Esophagus (tissue), 2 donors: ENCODE results near the gene MEGF9. TPM values are rescaled to one million over a fixed set of nuclear protein-coding genes. Genes with fewer than 3 reads are reported as not detected.

Experiments
- H3K27ac ChIP-seq, 2 donors: one replicate each; pipeline ENCODE4 v1.5.1; 2013; ENCODE audit warnings: low read depth in 2 of 2, mild to moderate bottlenecking in 2 of 2, inconsistent platforms in 1 of 2, low read length in 1 of 2, moderate library complexity in 1 of 2
- H3K27me3 ChIP-seq, 2 donors: one replicate each; pipeline ENCODE4 v1.6.1; 2013; ENCODE audit warnings: low read length in 2 of 2, control low read depth in 1 of 2, mild to moderate bottlenecking in 1 of 2; ENCODE audit not compliant: insufficient read depth in 2 of 2, control insufficient read depth in 1 of 2
- H3K36me3 ChIP-seq, 2 donors: one replicate each; pipeline ENCODE4 v1.6.1; 2013; ENCODE audit warnings: low read length in 1 of 2; ENCODE audit not compliant: control insufficient read depth in 2 of 2, insufficient read depth in 2 of 2
- H3K4me1 ChIP-seq, 2 donors: one replicate each; pipeline ENCODE4 v1.6.1; 2013; ENCODE audit warnings: low read length in 1 of 2; ENCODE audit not compliant: control insufficient read depth in 2 of 2, insufficient read depth in 2 of 2
- H3K4me3 ChIP-seq, 2 donors: one replicate each; pipeline ENCODE4 v1.5.1; 2013; ENCODE audit warnings: low read length in 2 of 2, mild to moderate bottlenecking in 2 of 2, low read depth in 1 of 2, moderate library complexity in 1 of 2
- H3K9me3 ChIP-seq, 2 donors: one replicate each; pipeline ENCODE4 v1.6.1; 2013; ENCODE audit warnings: mild to moderate bottlenecking in 2 of 2, low read depth in 1 of 2, low read length in 1 of 2, moderate library complexity in 1 of 2; ENCODE audit not compliant: control insufficient read depth in 2 of 2, insufficient read depth in 1 of 2
- WGBS, 2 donors: extraction: QIAGEN DNeasy Blood & Tissue Kit; methylation state at CpG; one replicate each; pipeline ENCODE4 v1.1.7; 2013; 5-methylcytosine and 5-hydroxymethylcytosine counted together
- polyA plus RNA-seq, 2 donors: library from polyadenylated mRNA; stranded (reverse); fragments of 200-250 nt; gene quantifications; one replicate each; pipeline ENCODE4 v1.2.3, GENCODE V29; 2013
- donor health status: healthy with polysubstance abuse.
- donor health status: Bipolar disorder and iron deficiency.

MEGF9 gene
- 1 to 10 TPM; 7.3 to 8.0 TPM for polyA plus RNA-seq

GRCh38 chr9:120714088-120714845 is at the start of gene MEGF9:
Gene MEGF9 (minus strand): TSS chr9:120714470. CDS start chr9:120714358, 112 bp downstream.
- H3K36me3 ChIP-seq = no peaks in the 10 kb centered on the region
- H3K4me1 ChIP-seq = peaks cover 0 to 7% of the 10 kb centered on the region in 2 donors
- WGBS, 2 donors = 0% methylated on average over 77 to 102 of the region's 102 CpGs
- H3K27ac ChIP-seq = peak within 1 kb of the TSS; percentile 95 to 96
- H3K27me3 ChIP-seq = no peaks in the 10 kb centered on the region
- peak within 1 kb of the TSS; percentile 63 to 88 for H3K4me3 ChIP-seq
- H3K9me3 ChIP-seq = no peaks in the 10 kb centered on the region

DNA sequence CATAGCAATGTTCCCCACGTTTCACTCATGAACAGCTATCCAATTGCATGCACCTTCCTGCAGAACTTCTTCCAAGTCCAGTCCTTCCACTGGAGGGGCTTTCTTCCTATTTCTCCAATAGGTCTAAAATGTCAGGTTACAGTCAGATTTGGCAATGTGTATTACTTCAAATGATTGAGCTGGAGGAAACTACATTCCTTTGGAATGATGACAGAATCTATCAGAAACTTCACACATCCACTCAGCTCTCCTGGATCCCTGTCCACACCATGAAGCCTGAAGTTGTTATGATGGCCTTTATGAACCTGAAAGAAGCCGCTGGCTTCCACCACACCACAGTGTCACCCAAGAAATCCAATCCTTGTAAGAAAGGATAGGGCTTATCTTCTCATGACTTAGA is 46.7 kb upstream of the MEGF9 start:
- Histone ChIP-seq H3K4me1 (peaks cover 0 to 3% of the 10 kb centered on the region in 2 donors), H3K4me3 (no peak overlapping the region), H3K27me3 (no peaks in the 10 kb centered on the region), H3K36me3 (peaks cover 6 to 10% of the 10 kb centered on the region in 2 donors), H3K27ac (no peak overlapping the region), H3K9me3 (no peaks in the 10 kb centered on the region)
- WGBS, 2 donors = 70 to 75% methylated on average over 2 of the region's 2 CpGs

DNA sequence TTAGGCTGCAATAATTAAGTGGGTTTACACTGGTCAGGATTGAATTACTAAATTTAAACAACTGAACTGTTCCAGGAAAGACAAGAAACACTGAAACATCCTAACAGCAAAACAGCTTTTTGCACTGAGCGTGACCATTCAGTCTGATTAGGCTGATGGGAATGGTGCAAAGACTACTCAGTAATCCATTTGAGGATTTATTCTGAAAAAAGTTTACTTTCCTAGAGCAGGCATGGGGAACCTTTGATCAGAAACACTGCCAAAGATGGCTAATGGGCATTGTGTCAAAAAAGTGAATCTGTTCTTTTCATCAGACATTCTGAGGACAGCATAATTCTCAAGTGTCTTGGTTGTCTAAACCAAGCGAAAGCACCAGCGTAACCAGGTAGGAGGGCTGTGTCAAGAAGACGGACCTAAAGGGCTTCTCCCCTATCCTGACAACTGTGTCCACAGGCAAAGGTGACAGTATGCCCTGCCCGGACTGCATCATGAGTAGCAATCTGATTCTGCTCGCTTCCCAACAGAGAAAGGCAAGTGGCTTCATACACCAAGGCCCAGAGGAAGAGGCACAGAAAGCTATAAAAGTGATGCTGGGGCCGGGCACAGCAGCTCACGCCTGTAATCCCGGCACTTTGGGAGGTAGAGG is 45.6 kb upstream of the MEGF9 start:
- Histone ChIP-seq H3K27me3 (no peaks in the 10 kb centered on the region), H3K36me3 (peaks cover 4 to 8% of the 10 kb centered on the region in 2 donors), H3K9me3 (no peaks in the 10 kb centered on the region), H3K4me3 (no peak overlapping the region), H3K4me1 (peaks cover 0 to 3% of the 10 kb centered on the region in 2 donors), H3K27ac (no peak overlapping the region)
- 92 to 93% methylated on average over 9 of the region's 9 CpGs for WGBS, 2 donors

- H3K4me1 ChIP-seq = peaks cover 0 to 3% of the 10 kb centered on the region in 2 donors
- H3K9me3 ChIP-seq = no peaks in the 10 kb centered on the region
- no peak overlapping the region for H3K4me3 ChIP-seq
- no peaks in the 10 kb centered on the region for H3K27me3 ChIP-seq
- H3K27ac ChIP-seq = no peak overlapping the region
- WGBS, 2 donors = 66 to 68% methylated on average over 3 of the region's 3 CpGs
- H3K36me3 ChIP-seq = peaks cover 0 to 3% of the 10 kb centered on the region in 2 donors
These were observed 44.3 kb upstream of the MEGF9 start for GRCh38 chr9:120758544-120758943.

DNA sequence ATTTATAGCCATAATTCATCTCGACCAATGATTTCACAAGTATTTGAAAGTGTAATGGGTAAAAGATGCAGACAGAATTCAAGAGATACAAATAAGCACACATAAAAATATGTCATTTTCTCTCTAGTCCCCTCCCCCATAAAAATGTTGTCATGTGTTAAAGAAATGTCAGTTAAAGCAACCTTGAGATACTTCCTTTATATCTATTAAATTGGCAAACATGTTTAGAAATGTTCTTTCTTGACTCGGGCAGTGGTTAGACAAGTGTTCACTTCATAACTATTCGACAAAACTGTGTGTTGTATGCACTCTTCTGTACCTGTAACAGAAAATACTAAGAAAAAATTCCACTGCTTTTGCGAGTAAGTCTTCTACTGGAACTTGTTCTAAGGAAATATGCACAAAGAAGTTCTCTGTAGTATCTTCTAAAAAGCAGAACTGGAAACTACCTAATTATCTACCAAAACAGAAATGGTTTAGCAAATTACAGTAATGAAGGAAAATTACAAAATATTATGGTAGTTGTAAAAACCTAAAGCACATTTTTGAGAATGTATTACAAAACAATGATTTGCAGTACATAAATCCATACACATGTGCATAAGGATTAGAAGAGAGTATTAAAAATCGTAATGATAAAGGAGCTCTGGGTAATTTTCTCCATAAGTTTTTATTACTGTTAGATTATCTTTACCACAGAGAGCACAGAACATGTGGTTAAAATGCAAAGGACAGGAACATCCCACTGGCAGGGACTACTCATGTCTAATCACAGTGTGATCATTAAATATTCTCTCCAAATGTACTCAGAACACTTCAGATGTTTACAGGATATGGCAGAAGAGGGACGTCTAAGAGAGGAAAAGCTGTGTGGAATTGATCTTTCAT is 43.0 kb upstream of the MEGF9 start:
- Histone ChIP-seq H3K27me3 (no peaks in the 10 kb centered on the region), H3K4me1 (peaks cover 0 to 3% of the 10 kb centered on the region in 2 donors), H3K4me3 (no peak overlapping the region), H3K36me3 (peaks cover 0 to under 1% of the 10 kb centered on the region in 2 donors), H3K9me3 (no peaks in the 10 kb centered on the region), H3K27ac (no peak overlapping the region)
- WGBS, 2 donors = 51 to 53% methylated on average over 6 of the region's 6 CpGs

DNA sequence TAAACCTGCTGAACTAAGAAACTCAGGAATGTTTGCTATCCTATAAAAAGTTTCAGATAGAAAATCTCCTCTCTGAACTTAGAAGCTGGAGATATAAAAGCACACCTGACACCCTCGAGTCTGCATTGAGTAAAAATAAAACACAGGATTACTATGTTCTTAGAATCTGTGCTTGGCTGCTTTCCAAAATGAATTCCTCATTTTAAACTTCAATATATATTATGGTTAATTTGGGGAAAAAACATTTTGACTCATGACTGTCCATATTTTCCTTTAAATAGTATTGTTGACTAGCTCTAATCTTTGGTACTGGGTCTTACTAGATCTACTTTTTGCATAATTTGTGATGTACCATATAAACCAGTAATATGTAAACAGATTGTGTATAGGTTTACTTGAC is 42.3 kb upstream of the MEGF9 start:
- 7 to 8% methylated on average over 1 of the region's 1 CpG for WGBS, 2 donors
- no peaks in the 10 kb centered on the region for H3K27me3 ChIP-seq
- no peaks in the 10 kb centered on the region for H3K36me3 ChIP-seq
- H3K4me3 ChIP-seq = no peak overlapping the region
- peaks cover 0 to 3% of the 10 kb centered on the region in 2 donors for H3K4me1 ChIP-seq
- H3K9me3 ChIP-seq = no peaks in the 10 kb centered on the region
- no peak overlapping the region for H3K27ac ChIP-seq

GRCh38 chr9:120755810-120756434 is 41.7 kb upstream of the MEGF9 start:
- Histone ChIP-seq H3K4me3 (no peak overlapping the region), H3K9me3 (no peaks in the 10 kb centered on the region), H3K4me1 (peaks cover 0 to under 1% of the 10 kb centered on the region in 2 donors), H3K36me3 (no peaks in the 10 kb centered on the region), H3K27me3 (no peaks in the 10 kb centered on the region), H3K27ac (no peak overlapping the region)
- WGBS, 2 donors = 12 to 15% methylated on average over 6 of the region's 6 CpGs

- H3K36me3 ChIP-seq = no peaks in the 10 kb centered on the region
- no peak overlapping the region for H3K27ac ChIP-seq
- no peaks in the 10 kb centered on the region for H3K4me1 ChIP-seq
- no peaks in the 10 kb centered on the region for H3K27me3 ChIP-seq
- 92 to 97% methylated on average over 2 of the region's 2 CpGs for WGBS, 2 donors
- no peaks in the 10 kb centered on the region for H3K9me3 ChIP-seq
- H3K4me3 ChIP-seq = no peak overlapping the region
These were observed 40.8 kb upstream of the MEGF9 start for GRCh38 chr9:120755044-120755443.

DNA sequence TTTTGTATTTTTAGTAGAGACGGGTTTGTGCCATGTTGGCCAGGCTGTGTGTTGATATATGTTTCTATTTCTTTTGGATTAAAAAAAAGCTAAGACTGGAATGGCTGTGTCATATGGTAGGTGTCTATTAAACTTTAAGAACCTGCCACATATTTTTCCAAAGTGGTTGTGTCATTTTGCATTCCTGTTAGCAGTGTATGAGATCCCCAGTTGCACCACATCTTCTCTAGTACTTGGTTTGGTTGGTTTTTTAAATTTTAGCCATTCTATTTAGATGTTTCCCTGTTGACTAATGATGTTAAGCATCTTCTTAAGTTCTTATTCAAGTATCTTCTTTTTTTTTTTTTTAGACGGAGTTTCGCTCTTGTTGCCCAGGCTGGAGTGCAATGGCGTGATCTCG is 36.2 kb upstream of the MEGF9 start:
- Histone ChIP-seq H3K9me3 (no peaks in the 10 kb centered on the region), H3K36me3 (no peaks in the 10 kb centered on the region), H3K27ac (no peak overlapping the region), H3K4me3 (no peak overlapping the region), H3K4me1 (no peaks in the 10 kb centered on the region), H3K27me3 (no peaks in the 10 kb centered on the region)
- 92 to 97% methylated on average over 5 of the region's 5 CpGs for WGBS, 2 donors
